Measurements from ENCODE around the gene FAF2.

GRCh38 chr5:176507911-176508310, 59.7 kb downstream of the FAF2 start:
- TF ChIP-seq CTCF (IDR thresholded peaks at IDR 0.05) (no peak), POLR2A (IDR thresholded peaks at IDR 0.05) (no peak)
